ENCODE data around the gene EWSR1. TPM values are rescaled to one million over a fixed set of nuclear protein-coding genes. Genes with fewer than 3 reads are reported as not detected.

EWSR1 gene
- total RNA-seq, 1 donor from 2014 or later: 205 TPM

DNA sequence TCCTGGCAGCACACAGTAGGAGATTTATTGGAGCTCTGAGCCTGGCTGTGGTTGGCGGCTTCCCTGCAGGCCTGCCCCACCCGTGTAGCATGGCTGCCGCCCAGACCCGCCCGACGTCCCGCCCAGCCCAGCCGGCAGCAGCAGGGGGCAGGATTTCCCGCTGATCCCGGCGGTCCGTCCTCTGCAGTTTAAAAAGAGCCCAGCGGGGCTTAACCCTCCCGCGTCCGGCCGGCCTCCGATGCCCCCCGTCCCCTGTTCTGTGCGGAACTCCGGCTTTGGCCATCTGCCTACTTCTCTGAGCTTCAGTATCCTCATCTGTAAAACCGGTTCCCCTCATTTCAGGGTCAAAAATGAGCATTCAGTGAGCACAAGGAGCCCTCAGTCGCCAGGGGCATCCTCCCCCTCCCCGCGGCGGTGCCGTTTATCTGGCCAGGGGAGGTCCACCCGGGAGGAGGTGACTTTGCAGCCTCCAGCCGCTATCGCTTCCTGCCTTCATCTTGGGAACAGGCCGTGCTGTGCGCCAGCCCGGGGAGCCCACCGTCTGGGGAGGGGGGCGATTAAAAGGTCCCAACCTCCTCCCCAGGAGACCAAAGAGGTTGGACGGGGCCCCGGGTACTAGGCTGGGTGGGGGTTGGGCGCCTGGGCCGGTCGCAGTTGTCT, 38.2 kb downstream of the EWSR1 start, which contains the start of gene GAS2L1:
Gene GAS2L1 (plus strand): TSS at position 476 of the 660 bp plus-strand sequence. CDS start 1,456 bp downstream, outside the sequence.
- no peak for DNase-seq (ENCODE audit: low read depth)
- no peaks in the 10 kb centered on the region for H3K36me3 ChIP-seq (ENCODE audit: control insufficient read depth, insufficient read depth, low read length)
- H3K27me3 ChIP-seq (ENCODE audit: control insufficient read depth, insufficient read depth, low read length): no peaks in the 10 kb centered on the region
- H3K4me3 ChIP-seq (ENCODE audit: low read depth, low read length): peak within 1 kb of the TSS; percentile 68
- TF ChIP-seq, protein P1, sequence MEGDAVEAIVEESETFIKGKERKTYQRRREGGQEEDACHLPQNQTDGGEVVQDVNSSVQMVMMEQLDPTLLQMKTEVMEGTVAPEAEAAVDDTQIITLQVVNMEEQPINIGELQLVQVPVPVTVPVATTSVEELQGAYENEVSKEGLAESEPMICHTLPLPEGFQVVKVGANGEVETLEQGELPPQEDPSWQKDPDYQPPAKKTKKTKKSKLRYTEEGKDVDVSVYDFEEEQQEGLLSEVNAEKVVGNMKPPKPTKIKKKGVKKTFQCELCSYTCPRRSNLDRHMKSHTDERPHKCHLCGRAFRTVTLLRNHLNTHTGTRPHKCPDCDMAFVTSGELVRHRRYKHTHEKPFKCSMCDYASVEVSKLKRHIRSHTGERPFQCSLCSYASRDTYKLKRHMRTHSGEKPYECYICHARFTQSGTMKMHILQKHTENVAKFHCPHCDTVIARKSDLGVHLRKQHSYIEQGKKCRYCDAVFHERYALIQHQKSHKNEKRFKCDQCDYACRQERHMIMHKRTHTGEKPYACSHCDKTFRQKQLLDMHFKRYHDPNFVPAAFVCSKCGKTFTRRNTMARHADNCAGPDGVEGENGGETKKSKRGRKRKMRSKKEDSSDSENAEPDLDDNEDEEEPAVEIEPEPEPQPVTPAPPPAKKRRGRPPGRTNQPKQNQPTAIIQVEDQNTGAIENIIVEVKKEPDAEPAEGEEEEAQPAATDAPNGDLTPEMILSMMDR (IDR thresholded peaks at IDR 0.05; ENCODE audit: insufficient read depth, low read length, poor library complexity, severe bottlenecking): peak; percentile 79

DNA sequence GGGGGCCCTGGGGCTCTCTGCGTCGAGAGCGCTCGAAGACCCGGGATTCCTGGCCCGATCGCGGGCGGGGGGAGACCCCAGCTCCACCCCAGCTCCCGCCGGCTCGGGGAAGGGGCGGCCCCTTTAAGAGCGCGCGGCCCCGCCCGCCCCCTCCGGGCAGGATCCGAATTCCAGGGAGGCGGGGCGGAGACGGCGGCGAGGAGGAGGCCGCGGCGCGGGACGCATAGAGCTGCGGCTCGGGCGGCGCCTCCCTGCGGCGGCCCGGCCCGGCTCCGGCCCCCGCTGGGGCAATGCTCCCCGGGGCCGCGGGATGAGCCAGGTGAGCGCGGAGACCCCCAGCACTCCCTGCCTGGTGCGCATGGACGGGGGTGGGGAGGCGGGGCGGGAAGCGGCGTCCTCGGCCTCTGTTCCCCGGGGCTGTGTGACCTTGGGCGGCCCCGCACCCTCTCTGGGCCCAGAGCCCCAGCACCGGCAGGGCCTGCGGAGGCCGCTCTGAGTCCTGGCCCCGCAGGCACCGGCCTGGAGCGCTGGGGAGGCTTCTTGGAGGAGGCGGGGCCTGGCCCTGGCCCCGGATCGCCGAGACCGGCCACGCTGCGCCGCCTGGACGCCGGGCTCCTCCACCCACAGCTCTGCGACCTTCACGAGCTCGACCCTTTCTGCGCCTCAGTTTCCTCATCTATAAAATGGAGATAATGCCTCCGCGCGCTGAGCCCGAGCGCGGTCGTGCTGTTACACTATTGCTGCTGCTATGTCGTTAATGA, 38.9 kb downstream of the EWSR1 start:
- TF ChIP-seq, protein P1 (IDR thresholded peaks at IDR 0.05; ENCODE audit: insufficient read depth, low read length, poor library complexity, severe bottlenecking): no peak
- Histone ChIP-seq H3K27me3 (ENCODE audit: control insufficient read depth, insufficient read depth, low read length) (no peaks in the 10 kb centered on the region), H3K36me3 (ENCODE audit: control insufficient read depth, insufficient read depth, low read length) (no peaks in the 10 kb centered on the region), H3K4me3 (ENCODE audit: low read depth, low read length) (peak overlapping the region; percentile 68)
- no peak for DNase-seq (ENCODE audit: low read depth)

DNA sequence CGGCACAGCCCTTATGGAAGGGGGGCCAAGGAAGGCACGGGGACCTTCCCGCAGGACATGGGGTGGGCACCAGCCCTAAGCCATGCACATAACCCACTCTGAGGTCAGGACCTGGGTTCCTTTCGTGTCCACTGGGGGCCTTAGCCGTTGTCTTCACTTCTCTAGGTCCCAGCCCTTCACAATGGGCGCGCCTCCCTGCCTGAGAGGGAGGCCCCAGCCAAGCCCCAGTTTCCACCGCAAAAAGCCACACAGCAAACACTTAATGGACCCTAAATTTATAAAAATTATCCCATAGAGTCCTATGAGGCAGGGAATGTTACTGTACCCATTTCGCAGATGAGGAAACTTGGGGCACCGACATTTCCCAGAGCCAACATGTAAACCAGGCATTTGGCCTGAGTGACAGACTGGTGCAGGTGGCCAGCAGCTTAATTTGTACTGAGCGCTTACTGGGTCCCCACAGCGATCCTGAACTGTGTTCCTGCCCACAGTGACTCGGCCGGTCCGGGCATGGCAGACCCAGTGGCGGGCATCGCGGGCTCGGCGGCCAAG, 39.6 kb downstream of the EWSR1 start:
- H3K36me3 ChIP-seq (ENCODE audit: control insufficient read depth, insufficient read depth, low read length): no peaks in the 10 kb centered on the region
- DNase-seq (ENCODE audit: low read depth): no peak

DNA sequence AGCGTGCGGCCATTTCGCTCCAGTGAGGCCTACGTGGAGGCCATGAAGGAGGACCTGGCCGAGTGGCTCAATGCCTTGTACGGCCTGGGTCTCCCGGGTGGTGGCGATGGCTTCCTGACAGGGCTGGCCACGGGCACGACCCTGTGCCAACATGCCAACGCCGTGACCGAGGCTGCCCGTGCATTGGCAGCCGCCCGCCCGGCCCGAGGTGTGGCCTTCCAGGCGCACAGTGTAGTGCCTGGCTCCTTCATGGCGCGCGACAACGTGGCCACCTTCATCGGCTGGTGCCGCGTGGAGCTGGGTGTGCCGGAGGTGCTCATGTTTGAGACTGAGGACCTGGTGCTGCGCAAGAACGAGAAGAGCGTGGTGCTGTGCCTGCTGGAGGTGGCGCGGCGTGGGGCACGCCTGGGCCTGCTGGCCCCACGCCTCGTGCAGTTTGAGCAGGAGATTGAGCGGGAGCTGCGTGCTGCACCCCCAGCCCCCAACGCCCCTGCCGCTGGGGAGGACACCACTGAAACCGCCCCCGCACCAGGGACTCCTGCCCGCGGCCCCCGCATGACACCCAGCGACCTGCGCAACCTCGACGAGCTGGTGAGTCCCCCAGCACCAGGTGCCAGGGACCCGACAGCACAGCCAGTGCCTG, 40.2 kb downstream of the EWSR1 start:
- DNase-seq (ENCODE audit: low read depth): no peak
- H3K27me3 ChIP-seq (ENCODE audit: control insufficient read depth, insufficient read depth, low read length): peaks cover 5% of the 10 kb centered on the region

More for the DNA sequence above, 39.6 kb downstream of the EWSR1 start:
- peak overlapping the region; percentile 68 for H3K4me3 ChIP-seq (ENCODE audit: low read depth, low read length)
- H3K27me3 ChIP-seq (ENCODE audit: control insufficient read depth, insufficient read depth, low read length): no peaks in the 10 kb centered on the region
- TF ChIP-seq, protein P1 (IDR thresholded peaks at IDR 0.05; ENCODE audit: insufficient read depth, low read length, poor library complexity, severe bottlenecking): no peak

DNA sequence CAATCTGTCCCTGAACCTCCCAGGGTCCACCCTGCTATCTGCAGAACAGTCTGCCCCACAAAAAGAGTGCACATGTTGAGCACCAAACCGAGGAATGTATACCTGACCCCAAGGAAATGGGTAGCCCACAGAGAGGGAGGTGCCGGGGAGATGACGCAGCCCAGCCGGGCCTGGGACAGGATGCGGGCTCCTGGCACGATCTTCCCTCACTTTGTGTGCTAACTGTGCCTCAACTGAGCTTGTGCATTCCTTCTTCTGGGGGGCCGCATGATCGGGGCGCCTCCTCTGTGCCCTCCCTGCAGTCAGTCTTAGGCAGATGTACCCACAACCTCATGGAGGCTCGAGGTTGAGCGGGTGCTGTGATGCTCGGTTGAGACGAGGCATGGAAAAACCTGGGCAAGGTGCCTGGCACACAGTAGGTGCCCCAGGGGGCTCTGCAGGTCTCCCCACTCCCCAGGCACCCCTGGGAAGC, 40.8 kb downstream of the EWSR1 start:
- Histone ChIP-seq H3K4me3 (ENCODE audit: low read depth, low read length) (no peak overlapping the region), H3K36me3 (ENCODE audit: control insufficient read depth, insufficient read depth, low read length) (no peaks in the 10 kb centered on the region), H3K27me3 (ENCODE audit: control insufficient read depth, insufficient read depth, low read length) (peaks cover 10% of the 10 kb centered on the region)
- TF ChIP-seq, protein P1 (IDR thresholded peaks at IDR 0.05; ENCODE audit: insufficient read depth, low read length, poor library complexity, severe bottlenecking): no peak
- DNase-seq (ENCODE audit: low read depth): no peak

More for the DNA sequence above, 40.2 kb downstream of the EWSR1 start:
- TF ChIP-seq, protein P1 (IDR thresholded peaks at IDR 0.05; ENCODE audit: insufficient read depth, low read length, poor library complexity, severe bottlenecking): no peak
- no peak overlapping the region for H3K4me3 ChIP-seq (ENCODE audit: low read depth, low read length)
- no peaks in the 10 kb centered on the region for H3K36me3 ChIP-seq (ENCODE audit: control insufficient read depth, insufficient read depth, low read length)

All from kidney epithelial cell (primary cell).